H9 (cell line): ENCODE results near the gene HOXD13. TPM values are rescaled to one million over a fixed set of nuclear protein-coding genes. Genes with fewer than 3 reads are reported as not detected.

Experiments used
- DNase-seq: peaks from one replicate; pipeline ENCODE4 v3.0.0-alpha.2; 2017
- H2AFZ ChIP-seq: one replicate; pipeline ENCODE4 v1.6.1; 2013; ENCODE audit warnings: mild to moderate bottlenecking, low read length, control low read depth, moderate library complexity
- H2AK5ac ChIP-seq: 2 replicates; pipeline ENCODE4 v1.6.1; 2013; ENCODE audit warnings: low read length, control low read depth, mixed read lengths; ENCODE audit not compliant: insufficient read length
- H2BK120ac ChIP-seq: one replicate; pipeline ENCODE4 v1.6.1; 2013; ENCODE audit warnings: low read depth, mild to moderate bottlenecking, low read length, control low read depth, inconsistent platforms; ENCODE audit not compliant: poor library complexity, severe bottlenecking
- H2BK12ac ChIP-seq: 2 replicates; pipeline ENCODE4 v1.6.1; 2013; ENCODE audit warnings: low read length, control low read depth, mixed read lengths, low read depth; ENCODE audit not compliant: insufficient read length
- H2BK15ac ChIP-seq: 2 replicates; pipeline ENCODE4 v1.6.1; 2013; ENCODE audit warnings: low read depth, low read length, control low read depth
- H2BK20ac ChIP-seq: one replicate; pipeline ENCODE4 v1.6.1; 2013; ENCODE audit warnings: low read depth, mild to moderate bottlenecking, low read length, control low read depth, inconsistent platforms; ENCODE audit not compliant: poor library complexity, severe bottlenecking
- H2BK5ac ChIP-seq: 2 replicates; pipeline ENCODE4 v1.6.1; 2013; ENCODE audit warnings: low read length, control low read depth, mixed read lengths; ENCODE audit not compliant: insufficient read length
- H3K14ac ChIP-seq: 2 replicates; pipeline ENCODE4 v1.6.1; 2013; ENCODE audit warnings: low read length, control low read depth; ENCODE audit not compliant: insufficient read depth
- H3K18ac ChIP-seq: 2 replicates; pipeline ENCODE4 v1.6.1; 2013; ENCODE audit warnings: low read depth, mild to moderate bottlenecking, mixed read lengths, low read length, control low read depth; ENCODE audit not compliant: insufficient read length
- H3K23ac ChIP-seq: 2 replicates; pipeline ENCODE4 v1.6.1; 2013; ENCODE audit warnings: low read length, control low read depth, mixed read lengths, low read depth; ENCODE audit not compliant: insufficient read length
- H3K23me2 ChIP-seq: 2 replicates; pipeline ENCODE4 v1.6.1; 2013; ENCODE audit warnings: low read depth, mild to moderate bottlenecking, mixed read lengths, low read length, control low read depth; ENCODE audit not compliant: insufficient read length, poor library complexity, severe bottlenecking
- H3K27ac ChIP-seq: 2 replicates; pipeline ENCODE4 v1.5.1; 2013; ENCODE audit warnings: low read length, control low read depth, mixed read lengths, low read depth; ENCODE audit not compliant: insufficient read length
- H3K27me3 ChIP-seq: 2 replicates; pipeline ENCODE4 v1.6.1; 2013; ENCODE audit warnings: low read length, control low read depth, inconsistent platforms; ENCODE audit not compliant: insufficient read depth
- H3K4ac ChIP-seq: 2 replicates; pipeline ENCODE4 v1.6.1; 2013; ENCODE audit warnings: low read depth, mild to moderate bottlenecking, control low read depth, inconsistent platforms, low read length, moderate library complexity
- H3K4me1 ChIP-seq: 2 replicates; pipeline ENCODE4 v1.6.1; 2013; ENCODE audit warnings: low read length, control low read depth, inconsistent platforms; ENCODE audit not compliant: insufficient read depth
- H3K4me2 ChIP-seq: 2 replicates; pipeline ENCODE4 v1.6.1; 2013; ENCODE audit warnings: low read length, control low read depth, mixed read lengths; ENCODE audit not compliant: insufficient read length, insufficient read depth
- H3K56ac ChIP-seq: 2 replicates; pipeline ENCODE4 v1.6.1; 2013; ENCODE audit warnings: low read depth, mild to moderate bottlenecking, mixed read lengths, low read length, control low read depth; ENCODE audit not compliant: insufficient read length
- H3K79me1 ChIP-seq: 2 replicates; pipeline ENCODE4 v1.6.1; 2013; ENCODE audit warnings: low read depth, mild to moderate bottlenecking, moderate library complexity, low read length, control low read depth, inconsistent platforms; ENCODE audit not compliant: insufficient read depth, poor library complexity, severe bottlenecking
- H3K79me2 ChIP-seq: 2 replicates; pipeline ENCODE4 v1.6.1; 2013; ENCODE audit warnings: low read length, control low read depth, inconsistent platforms; ENCODE audit not compliant: insufficient read depth
- H3K9ac ChIP-seq: 2 replicates; pipeline ENCODE4 v1.6.1; 2013; ENCODE audit warnings: low read length, control low read depth, mixed read lengths; ENCODE audit not compliant: insufficient read length; ENCODE audit errors: extremely low read depth
- H3K9me3 ChIP-seq: one replicate; pipeline ENCODE4 v1.6.1; 2013; ENCODE audit warnings: low read depth, low read length, inconsistent platforms; ENCODE audit not compliant: control insufficient read depth
- H3T11ph ChIP-seq: one replicate; pipeline ENCODE4 v1.6.1; 2013; ENCODE audit warnings: mild to moderate bottlenecking, low read length, control low read depth, inconsistent platforms
- H4K20me1 ChIP-seq: one replicate; pipeline ENCODE4 v1.6.1; 2013; ENCODE audit not compliant: control insufficient read depth, insufficient read length, insufficient read depth
- H4K5ac ChIP-seq: 2 replicates; pipeline ENCODE4 v1.6.1; 2013; ENCODE audit warnings: low read depth, mild to moderate bottlenecking, mixed read lengths, low read length, control low read depth; ENCODE audit not compliant: insufficient read length
- H4K8ac ChIP-seq: replicated peaks from 2 replicates; pipeline ENCODE4 v1.6.1; 2013; ENCODE audit warnings: low read length, control low read depth, mixed read lengths, low read depth; ENCODE audit not compliant: insufficient read length
- H4K91ac ChIP-seq: 2 replicates; pipeline ENCODE4 v1.6.1; 2013; ENCODE audit warnings: low read depth, mild to moderate bottlenecking, moderate library complexity, mixed read lengths, low read length, control low read depth; ENCODE audit not compliant: insufficient read length
- H3K27ac Mint-ChIP-seq, 3 experiments: 2 replicates in 2 of 3; 3 replicates in 1 of 3; pipeline ENCODE4 v1.8.0; 2020 to 2021; ENCODE audit warnings: mixed read lengths in 3 of 3, mild to moderate bottlenecking in 1 of 3, moderate library complexity in 1 of 3
- H3K27me3 Mint-ChIP-seq: 2 replicates; pipeline ENCODE4 v1.8.0; 2021; ENCODE audit warnings: low read depth, mild to moderate bottlenecking, moderate library complexity, mixed read lengths
- H3K36me3 Mint-ChIP-seq, 3 experiments: 2 replicates in 2 of 3; 3 replicates in 1 of 3; pipeline ENCODE4 v1.8.0; 2020 to 2021; ENCODE audit warnings: low read depth in 3 of 3, mixed read lengths in 3 of 3; ENCODE audit not compliant: insufficient read depth in 1 of 3
- H3K4me1 Mint-ChIP-seq, 2 experiments: 2 replicates each; pipeline ENCODE4 v1.8.0; 2020; ENCODE audit warnings: mixed read lengths in 2 of 2
- H3K4me3 Mint-ChIP-seq, 2 experiments: 2 replicates in 1 of 2; 3 replicates in 1 of 2; pipeline ENCODE4 v1.8.0; 2020 to 2021; ENCODE audit warnings: mild to moderate bottlenecking in 2 of 2, mixed read lengths in 2 of 2, moderate library complexity in 1 of 2
- H3K9me3 Mint-ChIP-seq, 2 experiments: 2 replicates in 1 of 2; 3 replicates in 1 of 2; pipeline ENCODE4 v1.8.0; 2020; ENCODE audit warnings: mild to moderate bottlenecking in 2 of 2, mixed read lengths in 2 of 2, moderate library complexity in 1 of 2
- CTCF ChIP-seq: fragments of 200-600 bp; sonication (generic); conservative IDR thresholded peaks from 3 replicates; pipeline ENCODE4 v1.8.0; 2021; ENCODE audit warnings: antibody characterized with exemption, mild to moderate bottlenecking
- WGBS: extraction: QIAGEN DNeasy Blood & Tissue Kit; methylation state at CpG from one replicate; pipeline ENCODE4 v1.1.7; 2013; ENCODE audit warnings: missing lambda C conversion rate, low lambda C conversion rate, mixed read lengths; ENCODE audit not compliant: insufficient read length; ENCODE audit errors: extremely low coverage; 5-methylcytosine and 5-hydroxymethylcytosine counted together
- total RNA-seq: library from RNA; stranded (reverse); gene quantifications from 2 replicates; pipeline ENCODE4 v1.2.1, GENCODE V29; 2021

Gene HOXD13
- total RNA-seq, 1 experiment from 2014 or later = not detected

- H3K4me3 Mint-ChIP-seq = no peak overlapping the region
- H3K27me3 Mint-ChIP-seq = peaks cover 96% of the 10 kb centered on the region
- Histone ChIP-seq H3K9ac (no peak overlapping the region), H3K79me2 (no peaks in the 10 kb centered on the region), H3K27ac (no peak overlapping the region), H3T11ph (no peak overlapping the region), H2BK15ac (no peak overlapping the region), H2BK12ac (no peak overlapping the region), H3K79me1 (no peaks in the 10 kb centered on the region), H3K56ac (no peak overlapping the region), H3K18ac (no peak overlapping the region), H4K20me1 (no peaks in the 10 kb centered on the region), H2BK5ac (no peak overlapping the region), H3K14ac (no peak overlapping the region), H3K4ac (no peak overlapping the region), H3K4me1 (no peaks in the 10 kb centered on the region), H4K8ac (no peak overlapping the region), H3K4me2 (no peak overlapping the region), H2AK5ac (no peak overlapping the region), H2BK120ac (no peak overlapping the region), H2AFZ (no peak overlapping the region), H3K23me2 (no peaks in the 10 kb centered on the region), H3K27me3 (peaks cover 93% of the 10 kb centered on the region), H2BK20ac (no peak overlapping the region), H4K5ac (no peak overlapping the region), H4K91ac (no peak overlapping the region), H3K9me3 (no peaks in the 10 kb centered on the region), H3K23ac (no peak overlapping the region)
- H3K9me3 Mint-ChIP-seq = peaks cover 0 to 17% of the 10 kb centered on the region in 2 experiments
- TF ChIP-seq CTCF = no peak
- H3K4me1 Mint-ChIP-seq = peaks cover 9 to 35% of the 10 kb centered on the region in 2 experiments
- no peaks in the 10 kb centered on the region; a peak in 1 of 7 replicates for H3K36me3 Mint-ChIP-seq
- no CpG with 5 or more reads among the region's 4 CpGs for WGBS
- DNase-seq = peak; percentile 12
- no peak overlapping the region for H3K27ac Mint-ChIP-seq
Measured at GRCh38 chr2:176109946-176110345, 17.4 kb downstream of the HOXD13 start.
